Measurements from ENCODE around the gene PARD3B.

- no peak for TF ChIP-seq GATA2 (IDR thresholded peaks at IDR 0.05; ENCODE audit: low read depth, low read length)
- TF ChIP-seq GATA3 (IDR thresholded peaks at IDR 0.05; ENCODE audit: low read depth, low read length): no peak
Observed at GRCh38 chr2:205212357-205212756, 667.1 kb downstream of the PARD3B start.

Measured in SH-SY5Y (cell line).